ENCODE measurements around the gene INHBA.

The INHBA gene

DNA sequence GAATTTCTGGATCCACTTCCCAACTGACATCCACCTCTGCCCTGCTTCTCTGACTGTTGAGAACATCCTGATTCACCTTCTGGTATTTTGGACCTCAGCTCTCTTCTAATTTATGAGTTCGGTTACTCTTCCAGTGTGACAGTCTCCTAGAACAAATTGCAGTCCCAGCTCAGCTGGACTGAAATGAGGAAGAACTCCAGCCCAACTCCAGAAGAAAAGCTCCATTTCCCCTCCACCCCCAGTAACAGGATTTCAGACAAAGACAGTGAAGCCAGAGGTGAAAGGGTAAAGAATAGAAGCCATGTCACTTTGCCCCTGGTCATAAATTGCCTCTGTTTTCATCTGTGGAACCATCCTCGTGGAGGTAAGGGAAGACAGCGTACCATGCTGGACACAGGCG is 26.2 kb upstream of the INHBA start:
- Histone ChIP-seq H4K20me1 (ENCODE audit: control insufficient read depth, insufficient read depth, low read depth, low read length) (no peaks in the 10 kb centered on the region), H3K4me1 (ENCODE audit: control insufficient read depth, low read length) (no peaks in the 10 kb centered on the region), H3K27ac (ENCODE audit: low read depth, low read length) (no peak overlapping the region), H3K9me2 (replicated peaks; ENCODE audit: control insufficient read depth, low read length) (no peaks in the 10 kb centered on the region), H3K27me3 (ENCODE audit: control insufficient read depth, low read length) (peaks cover 4% of the 10 kb centered on the region; the same call in 1 of the 2 replicates), H3K4me2 (ENCODE audit: low read length) (no peak overlapping the region), H3K79me2 (ENCODE audit: control insufficient read depth, low read length) (no peaks in the 10 kb centered on the region), H3K36me3 (ENCODE audit: control insufficient read depth, low read length) (no peaks in the 10 kb centered on the region), H3K9me3 (ENCODE audit: control insufficient read depth, insufficient read depth, low read length) (no peaks in the 10 kb centered on the region), H3F3A (ENCODE audit: control insufficient read depth, insufficient read depth) (no peaks in the 10 kb centered on the region), H3K4me3 (ENCODE audit: low read length) (no peak overlapping the region)
- TF ChIP-seq, protein P1, sequence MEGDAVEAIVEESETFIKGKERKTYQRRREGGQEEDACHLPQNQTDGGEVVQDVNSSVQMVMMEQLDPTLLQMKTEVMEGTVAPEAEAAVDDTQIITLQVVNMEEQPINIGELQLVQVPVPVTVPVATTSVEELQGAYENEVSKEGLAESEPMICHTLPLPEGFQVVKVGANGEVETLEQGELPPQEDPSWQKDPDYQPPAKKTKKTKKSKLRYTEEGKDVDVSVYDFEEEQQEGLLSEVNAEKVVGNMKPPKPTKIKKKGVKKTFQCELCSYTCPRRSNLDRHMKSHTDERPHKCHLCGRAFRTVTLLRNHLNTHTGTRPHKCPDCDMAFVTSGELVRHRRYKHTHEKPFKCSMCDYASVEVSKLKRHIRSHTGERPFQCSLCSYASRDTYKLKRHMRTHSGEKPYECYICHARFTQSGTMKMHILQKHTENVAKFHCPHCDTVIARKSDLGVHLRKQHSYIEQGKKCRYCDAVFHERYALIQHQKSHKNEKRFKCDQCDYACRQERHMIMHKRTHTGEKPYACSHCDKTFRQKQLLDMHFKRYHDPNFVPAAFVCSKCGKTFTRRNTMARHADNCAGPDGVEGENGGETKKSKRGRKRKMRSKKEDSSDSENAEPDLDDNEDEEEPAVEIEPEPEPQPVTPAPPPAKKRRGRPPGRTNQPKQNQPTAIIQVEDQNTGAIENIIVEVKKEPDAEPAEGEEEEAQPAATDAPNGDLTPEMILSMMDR (IDR thresholded peaks at IDR 0.05; ENCODE audit: low read depth, low read length, poor library complexity, severe bottlenecking) = no peak
- TF ChIP-seq EZH2phosphoT487 (IDR thresholded peaks at IDR 0.05; ENCODE audit: borderline replicate concordance, low read length) = no peak

DNA sequence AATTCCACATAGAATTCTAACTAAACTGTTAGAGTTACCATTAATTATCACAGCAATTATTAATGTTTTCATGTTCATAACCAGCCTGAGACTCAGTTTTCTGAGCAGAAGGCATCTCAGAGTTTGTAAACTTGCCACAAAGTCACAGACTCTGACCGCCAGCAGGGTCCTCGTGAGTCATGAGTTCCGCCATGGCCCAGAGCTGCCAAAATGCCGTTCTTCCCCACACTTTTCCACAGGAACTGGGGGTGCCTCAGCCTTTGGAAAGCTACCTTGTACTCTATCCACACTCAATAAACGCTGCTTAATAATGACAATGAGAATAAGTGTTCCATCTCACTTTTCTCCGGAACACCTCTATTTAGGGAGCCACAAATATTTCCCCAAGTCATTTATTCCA is 22.1 kb upstream of the INHBA start:
- Histone ChIP-seq H3K27ac (ENCODE audit: low read depth, low read length) (no peak overlapping the region), H3K9me3 (ENCODE audit: control insufficient read depth, insufficient read depth, low read length) (no peaks in the 10 kb centered on the region), H3K36me3 (ENCODE audit: control insufficient read depth, low read length) (no peaks in the 10 kb centered on the region), H3K9me2 (replicated peaks; ENCODE audit: control insufficient read depth, low read length) (no peaks in the 10 kb centered on the region), H3K4me1 (ENCODE audit: control insufficient read depth, low read length) (no peaks in the 10 kb centered on the region), H3K27me3 (ENCODE audit: control insufficient read depth, low read length) (no peaks in the 10 kb centered on the region), H3K79me2 (ENCODE audit: control insufficient read depth, low read length) (no peaks in the 10 kb centered on the region), H4K20me1 (ENCODE audit: control insufficient read depth, insufficient read depth, low read depth, low read length) (no peaks in the 10 kb centered on the region), H3K4me2 (ENCODE audit: low read length) (no peak overlapping the region), H3F3A (ENCODE audit: control insufficient read depth, insufficient read depth) (no peaks in the 10 kb centered on the region), H3K4me3 (ENCODE audit: low read length) (no peak overlapping the region)
- TF ChIP-seq EZH2phosphoT487 (IDR thresholded peaks at IDR 0.05; ENCODE audit: borderline replicate concordance, low read length) = no peak
- TF ChIP-seq, protein P1 (IDR thresholded peaks at IDR 0.05; ENCODE audit: low read depth, low read length, poor library complexity, severe bottlenecking) = no peak

DNA sequence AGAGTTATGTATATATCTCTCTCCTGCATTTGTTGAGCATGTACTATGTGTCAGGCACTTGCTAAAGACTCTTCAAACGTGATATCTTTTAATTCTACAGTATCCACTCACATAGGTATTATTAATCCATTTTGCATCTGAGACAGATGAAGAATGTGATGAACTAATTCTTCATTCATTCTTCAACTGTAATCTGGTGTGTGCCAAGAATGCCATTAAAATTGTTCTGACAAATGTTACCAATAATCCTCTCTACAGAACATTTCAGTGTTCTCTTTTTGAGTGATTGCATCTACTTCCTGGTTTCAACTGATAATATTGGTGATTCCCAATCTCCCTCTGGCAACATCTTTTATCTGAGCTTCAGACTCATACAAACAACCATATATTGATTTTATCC is 18.0 kb upstream of the INHBA start:
- Histone ChIP-seq H3K27ac (ENCODE audit: low read depth, low read length) (no peak overlapping the region), H3F3A (ENCODE audit: control insufficient read depth, insufficient read depth) (no peaks in the 10 kb centered on the region), H3K9me3 (ENCODE audit: control insufficient read depth, insufficient read depth, low read length) (no peaks in the 10 kb centered on the region), H4K20me1 (ENCODE audit: control insufficient read depth, insufficient read depth, low read depth, low read length) (no peaks in the 10 kb centered on the region), H3K4me1 (ENCODE audit: control insufficient read depth, low read length) (no peaks in the 10 kb centered on the region), H3K27me3 (ENCODE audit: control insufficient read depth, low read length) (no peaks in the 10 kb centered on the region), H3K79me2 (ENCODE audit: control insufficient read depth, low read length) (no peaks in the 10 kb centered on the region), H3K9me2 (replicated peaks; ENCODE audit: control insufficient read depth, low read length) (no peaks in the 10 kb centered on the region), H3K36me3 (ENCODE audit: control insufficient read depth, low read length) (no peaks in the 10 kb centered on the region), H3K4me2 (ENCODE audit: low read length) (no peak overlapping the region), H3K4me3 (ENCODE audit: low read length) (no peak overlapping the region)
- no peak for TF ChIP-seq EZH2phosphoT487 (IDR thresholded peaks at IDR 0.05; ENCODE audit: borderline replicate concordance, low read length)
- TF ChIP-seq, protein P1 (IDR thresholded peaks at IDR 0.05; ENCODE audit: low read depth, low read length, poor library complexity, severe bottlenecking) = no peak

DNA sequence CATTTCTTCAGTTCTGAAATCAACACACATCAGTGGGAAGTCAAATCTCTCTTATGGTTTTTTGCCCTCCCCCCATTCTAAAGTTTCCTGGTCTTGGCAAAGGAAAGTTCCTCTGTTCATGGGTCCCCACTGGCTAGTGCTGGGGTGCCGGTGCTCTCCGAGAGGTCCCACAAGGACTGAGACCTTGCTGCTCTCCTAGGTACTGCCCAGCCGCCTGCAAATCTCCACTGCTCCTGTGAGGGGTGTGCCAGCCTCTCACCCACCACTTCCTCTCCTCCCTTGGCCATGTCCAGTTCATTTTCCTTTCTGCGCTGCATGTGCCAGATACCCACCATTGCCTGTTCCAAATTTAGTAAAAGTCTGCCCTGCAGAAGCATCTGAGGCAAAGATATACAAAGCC is 17.2 kb upstream of the INHBA start:
- H3K4me3 ChIP-seq (ENCODE audit: low read length) = no peak overlapping the region
- no peaks in the 10 kb centered on the region for H3K36me3 ChIP-seq (ENCODE audit: control insufficient read depth, low read length)
- TF ChIP-seq, protein P1 (IDR thresholded peaks at IDR 0.05; ENCODE audit: low read depth, low read length, poor library complexity, severe bottlenecking) = no peak
- no peak for TF ChIP-seq EZH2phosphoT487 (IDR thresholded peaks at IDR 0.05; ENCODE audit: borderline replicate concordance, low read length)
- H4K20me1 ChIP-seq (ENCODE audit: control insufficient read depth, insufficient read depth, low read depth, low read length) = no peaks in the 10 kb centered on the region
- no peaks in the 10 kb centered on the region for H3K4me1 ChIP-seq (ENCODE audit: control insufficient read depth, low read length)
- H3K9me3 ChIP-seq (ENCODE audit: control insufficient read depth, insufficient read depth, low read length) = no peaks in the 10 kb centered on the region
- H3K27ac ChIP-seq (ENCODE audit: low read depth, low read length) = no peak overlapping the region
- no peaks in the 10 kb centered on the region for H3K27me3 ChIP-seq (ENCODE audit: control insufficient read depth, low read length)
- H3K9me2 ChIP-seq (replicated peaks; ENCODE audit: control insufficient read depth, low read length) = no peaks in the 10 kb centered on the region
- no peaks in the 10 kb centered on the region for H3F3A ChIP-seq (ENCODE audit: control insufficient read depth, insufficient read depth)
- no peak overlapping the region for H3K4me2 ChIP-seq (ENCODE audit: low read length)
- no peaks in the 10 kb centered on the region for H3K79me2 ChIP-seq (ENCODE audit: control insufficient read depth, low read length)
